Caco-2 (cell line): Measurements from ENCODE around the gene PAK2. TPM values are rescaled to one million over a fixed set of nuclear protein-coding genes. Genes with fewer than 3 reads are reported as not detected.

Experiments
- BruUV-seq: library from RNA; stranded (reverse); fragments of 400-500 nt; replicated peaks from 2 replicates; lab custom pipeline; 2021; lab: Mats Ljungman, UMichigan
- CTCF ChIA-PET: fragments of 300-600 bp; sonication (Branson Sonifier 250); formaldehyde crosslinking; loops from one replicate; lab custom pipeline; 2022; ENCODE audit warnings: antibody characterized with exemption; lab: Charles Lee
- POLR2A ChIA-PET: fragments of 300-600 bp; sonication (Branson Sonifier 250); formaldehyde crosslinking; loops from one replicate; lab custom pipeline; 2022; ENCODE audit warnings: antibody characterized with exemption; lab: Charles Lee
- DNase-seq, 2 experiments: peaks; one replicate each; pipeline versions ENCODE4 v3.0.0 to v3.0.0-alpha.2; 2020 to 2022
- H3K27me3 ChIP-seq: replicated peaks from 2 replicates; pipeline ENCODE4 v1.6.0; 2011; ENCODE audit warnings: low read length; ENCODE audit not compliant: control insufficient read depth, insufficient read depth
- H3K36me3 ChIP-seq: 2 replicates; pipeline ENCODE4 v1.5.1; 2011; ENCODE audit warnings: low read length; ENCODE audit not compliant: control insufficient read depth, insufficient read depth
- H3K4me1 ChIP-seq: fragments of 250-450 bp; sonication (Bioruptor Pico); 2 replicates; pipeline ENCODE4 v1.5.1; 2020; ENCODE audit warnings: mild to moderate bottlenecking
- H3K4me3 ChIP-seq: 2 replicates; pipeline ENCODE4 v1.5.1; 2011; ENCODE audit warnings: low read depth, mild to moderate bottlenecking, control low read depth, low read length
- H3K9me3 ChIP-seq: fragments of 250-450 bp; sonication (Bioruptor Pico); 2 replicates; pipeline ENCODE4 v1.5.1; 2020; ENCODE audit warnings: mild to moderate bottlenecking, moderate library complexity
- H3K27ac Mint-ChIP-seq: one replicate; pipeline ENCODE4 v1.8.0; 2022; ENCODE audit warnings: mixed read lengths; ENCODE audit not compliant: unreplicated experiment
- H3K27me3 Mint-ChIP-seq: one replicate; pipeline ENCODE4 v1.8.0; 2022; ENCODE audit warnings: mixed read lengths; ENCODE audit not compliant: insufficient read depth, unreplicated experiment
- H3K36me3 Mint-ChIP-seq: one replicate; pipeline ENCODE4 v1.8.0; 2022; ENCODE audit warnings: mild to moderate bottlenecking, mixed read lengths; ENCODE audit not compliant: insufficient read depth, unreplicated experiment
- H3K4me1 Mint-ChIP-seq: one replicate; pipeline ENCODE4 v1.8.0; 2022; ENCODE audit warnings: low read depth, mixed read lengths; ENCODE audit not compliant: unreplicated experiment
- H3K4me3 Mint-ChIP-seq: one replicate; pipeline ENCODE4 v1.8.0; 2022; ENCODE audit warnings: mild to moderate bottlenecking, moderate library complexity, mixed read lengths; ENCODE audit not compliant: unreplicated experiment
- H3K9me3 Mint-ChIP-seq: one replicate; pipeline ENCODE4 v1.8.0; 2022; ENCODE audit warnings: mixed read lengths; ENCODE audit not compliant: unreplicated experiment
- intact Hi-C: fragments of 100-400 bp; cut with micrococcal nuclease; formaldehyde crosslinking; loops from one replicate; pipeline ENCODE4 v1.10.0; 2022; ENCODE audit not compliant: unreplicated experiment
- total RNA-seq: library from RNA; stranded (reverse); gene quantifications from 2 replicates; pipeline ENCODE4 v1.2.3, GENCODE V29; 2022
- TF ChIP-seq, protein P1 (sequence below), 2 experiments: fragments of 200-600 bp in 1 of 2; IDR thresholded peaks; 1 replicate in 1 of 2; 2 replicates in 1 of 2; pipeline versions ENCODE4 v1.5.1 to v1.8.0; 2011 to 2022; ENCODE audit warnings: antibody characterized with exemption in 1 of 2, control low read depth in 1 of 2, inconsistent platforms in 1 of 2, low read depth in 1 of 2, low read length in 1 of 2, mild to moderate bottlenecking in 1 of 2, moderate library complexity in 1 of 2; ENCODE audit not compliant: insufficient read depth in 1 of 2, severe bottlenecking in 1 of 2, unreplicated experiment in 1 of 2

Gene PAK2
- total RNA-seq, 1 experiment from 2014 or later = 89.6 TPM

- H3K27me3 ChIP-seq = no peaks in the 10 kb centered on the region
- DNase-seq = no peak
- BruUV-seq = no TSS peak
- no peak overlapping the region for H3K4me3 Mint-ChIP-seq
- CTCF ChIA-PET = no interaction called here
- no peaks in the 10 kb centered on the region for H3K36me3 ChIP-seq
- no peak overlapping the region for H3K4me3 ChIP-seq
- no peak overlapping the region for H3K27ac Mint-ChIP-seq
- H3K36me3 Mint-ChIP-seq = peaks cover 5% of the 10 kb centered on the region
- no peaks in the 10 kb centered on the region for H3K9me3 Mint-ChIP-seq
- intact Hi-C loops = no loop called here
- POLR2A ChIA-PET = no interaction called here
- H3K4me1 Mint-ChIP-seq = no peaks in the 10 kb centered on the region
- H3K4me1 ChIP-seq = no peaks in the 10 kb centered on the region
- TF ChIP-seq, protein P1, sequence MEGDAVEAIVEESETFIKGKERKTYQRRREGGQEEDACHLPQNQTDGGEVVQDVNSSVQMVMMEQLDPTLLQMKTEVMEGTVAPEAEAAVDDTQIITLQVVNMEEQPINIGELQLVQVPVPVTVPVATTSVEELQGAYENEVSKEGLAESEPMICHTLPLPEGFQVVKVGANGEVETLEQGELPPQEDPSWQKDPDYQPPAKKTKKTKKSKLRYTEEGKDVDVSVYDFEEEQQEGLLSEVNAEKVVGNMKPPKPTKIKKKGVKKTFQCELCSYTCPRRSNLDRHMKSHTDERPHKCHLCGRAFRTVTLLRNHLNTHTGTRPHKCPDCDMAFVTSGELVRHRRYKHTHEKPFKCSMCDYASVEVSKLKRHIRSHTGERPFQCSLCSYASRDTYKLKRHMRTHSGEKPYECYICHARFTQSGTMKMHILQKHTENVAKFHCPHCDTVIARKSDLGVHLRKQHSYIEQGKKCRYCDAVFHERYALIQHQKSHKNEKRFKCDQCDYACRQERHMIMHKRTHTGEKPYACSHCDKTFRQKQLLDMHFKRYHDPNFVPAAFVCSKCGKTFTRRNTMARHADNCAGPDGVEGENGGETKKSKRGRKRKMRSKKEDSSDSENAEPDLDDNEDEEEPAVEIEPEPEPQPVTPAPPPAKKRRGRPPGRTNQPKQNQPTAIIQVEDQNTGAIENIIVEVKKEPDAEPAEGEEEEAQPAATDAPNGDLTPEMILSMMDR (IDR thresholded peaks at IDR 0.05; ENCODE audit: insufficient read depth in 1 of 2, low read depth in 1 of 2, low read length in 1 of 2, severe bottlenecking in 1 of 2, unreplicated experiment in 1 of 2) = no peak
- H3K27me3 Mint-ChIP-seq = no peaks in the 10 kb centered on the region
- no peaks in the 10 kb centered on the region for H3K9me3 ChIP-seq
Measured at GRCh38 chr3:196700801-196701200, 38.9 kb upstream of the PAK2 start.

GRCh38 chr3:196706327-196706726 lies 33.3 kb upstream of the PAK2 start:
- no peaks in the 10 kb centered on the region for H3K4me1 ChIP-seq
- ChIA-PET POLR2A (no interaction called here), CTCF (no interaction called here)
- intact Hi-C loops = no loop called here
- Mint-ChIP-seq H3K27ac (no peak overlapping the region), H3K27me3 (no peaks in the 10 kb centered on the region), H3K36me3 (no peaks in the 10 kb centered on the region), H3K4me3 (no peak overlapping the region), H3K4me1 (no peaks in the 10 kb centered on the region), H3K9me3 (no peaks in the 10 kb centered on the region)
- BruUV-seq = no TSS peak
- H3K9me3 ChIP-seq = no peaks in the 10 kb centered on the region
- no peaks in the 10 kb centered on the region for H3K36me3 ChIP-seq
- TF ChIP-seq, protein P1 (IDR thresholded peaks at IDR 0.05; ENCODE audit: insufficient read depth in 1 of 2, low read depth in 1 of 2, low read length in 1 of 2, severe bottlenecking in 1 of 2, unreplicated experiment in 1 of 2) = no peak
- H3K4me3 ChIP-seq = no peak overlapping the region
- DNase-seq = no peak
- no peaks in the 10 kb centered on the region for H3K27me3 ChIP-seq

DNA sequence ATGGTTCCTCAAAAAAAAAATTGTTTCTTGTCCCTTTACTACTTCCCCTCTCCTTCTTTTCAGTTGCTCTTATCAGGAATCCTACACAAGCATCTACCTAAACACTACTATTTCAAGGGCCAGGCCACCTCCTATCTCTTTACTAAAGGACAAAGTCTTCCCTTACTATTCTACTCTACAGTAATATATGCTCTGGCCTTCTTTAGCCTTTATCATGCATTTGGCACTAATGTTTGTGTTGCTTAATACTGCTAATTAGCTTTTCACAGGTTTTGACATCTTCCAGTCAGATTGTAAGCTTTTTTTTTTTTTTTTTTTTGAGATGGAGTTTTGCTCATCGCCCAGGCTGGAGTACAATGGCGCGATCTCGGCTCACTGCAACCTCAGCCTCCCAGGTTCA lies 32.9 kb upstream of the PAK2 start:
- H3K9me3 ChIP-seq = no peaks in the 10 kb centered on the region
- Mint-ChIP-seq H3K4me3 (no peak overlapping the region), H3K27me3 (no peaks in the 10 kb centered on the region), H3K9me3 (no peaks in the 10 kb centered on the region), H3K36me3 (no peaks in the 10 kb centered on the region), H3K4me1 (no peaks in the 10 kb centered on the region), H3K27ac (no peak overlapping the region)
- no TSS peak for BruUV-seq
- no peaks in the 10 kb centered on the region for H3K4me1 ChIP-seq
- CTCF ChIA-PET = no interaction called here
- no peak overlapping the region for H3K4me3 ChIP-seq
- POLR2A ChIA-PET = no interaction called here
- intact Hi-C loops = no loop called here
- no peaks in the 10 kb centered on the region for H3K27me3 ChIP-seq
- TF ChIP-seq, protein P1 (IDR thresholded peaks at IDR 0.05; ENCODE audit: insufficient read depth in 1 of 2, low read depth in 1 of 2, low read length in 1 of 2, severe bottlenecking in 1 of 2, unreplicated experiment in 1 of 2) = no peak
- no peak for DNase-seq
- no peaks in the 10 kb centered on the region for H3K36me3 ChIP-seq
